PFSK-1 (cell line): ENCODE data around the gene DIP2C.

ENCODE experiments used
- POLR2AphosphoS5 ChIP-seq: IDR thresholded peaks from 2 replicates; pipeline ENCODE4 v1.6.1; 2012; ENCODE audit warnings: low read depth, mild to moderate bottlenecking, control low read depth, low read length, moderate library complexity
- TF ChIP-seq, protein P1 (sequence below), 2 experiments: IDR thresholded peaks; 2 replicates each; pipeline versions ENCODE4 v1.6.1 to v1.8.0; 2011 to 2012; ENCODE audit warnings: low read depth in 2 of 2, low read length in 2 of 2, control low read depth in 1 of 2, inconsistent platforms in 1 of 2, mild to moderate bottlenecking in 1 of 2, moderate library complexity in 1 of 2; ENCODE audit not compliant: insufficient read depth in 1 of 2

DNA sequence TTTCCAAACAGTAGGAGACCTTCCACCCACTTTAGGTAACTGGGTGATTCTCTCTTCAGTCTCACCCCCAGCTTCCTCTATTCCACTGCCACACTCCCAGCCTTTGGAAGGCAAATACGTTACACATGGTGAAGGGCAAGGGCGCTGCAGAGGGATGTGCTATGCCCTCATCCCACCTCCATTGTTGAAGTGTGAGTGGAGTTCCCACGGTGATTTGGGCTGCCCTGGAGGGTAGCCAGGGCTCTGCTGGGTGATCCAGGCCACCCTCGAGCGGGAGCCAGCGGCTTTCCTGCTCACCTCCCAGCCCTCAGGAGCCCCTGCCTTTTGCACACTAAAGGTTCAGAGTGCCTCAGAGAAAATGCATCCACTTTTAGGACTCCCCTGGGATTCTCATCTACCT is 373.1 kb downstream of the DIP2C start:
- no peak for TF ChIP-seq POLR2AphosphoS5
- TF ChIP-seq, protein P1, sequence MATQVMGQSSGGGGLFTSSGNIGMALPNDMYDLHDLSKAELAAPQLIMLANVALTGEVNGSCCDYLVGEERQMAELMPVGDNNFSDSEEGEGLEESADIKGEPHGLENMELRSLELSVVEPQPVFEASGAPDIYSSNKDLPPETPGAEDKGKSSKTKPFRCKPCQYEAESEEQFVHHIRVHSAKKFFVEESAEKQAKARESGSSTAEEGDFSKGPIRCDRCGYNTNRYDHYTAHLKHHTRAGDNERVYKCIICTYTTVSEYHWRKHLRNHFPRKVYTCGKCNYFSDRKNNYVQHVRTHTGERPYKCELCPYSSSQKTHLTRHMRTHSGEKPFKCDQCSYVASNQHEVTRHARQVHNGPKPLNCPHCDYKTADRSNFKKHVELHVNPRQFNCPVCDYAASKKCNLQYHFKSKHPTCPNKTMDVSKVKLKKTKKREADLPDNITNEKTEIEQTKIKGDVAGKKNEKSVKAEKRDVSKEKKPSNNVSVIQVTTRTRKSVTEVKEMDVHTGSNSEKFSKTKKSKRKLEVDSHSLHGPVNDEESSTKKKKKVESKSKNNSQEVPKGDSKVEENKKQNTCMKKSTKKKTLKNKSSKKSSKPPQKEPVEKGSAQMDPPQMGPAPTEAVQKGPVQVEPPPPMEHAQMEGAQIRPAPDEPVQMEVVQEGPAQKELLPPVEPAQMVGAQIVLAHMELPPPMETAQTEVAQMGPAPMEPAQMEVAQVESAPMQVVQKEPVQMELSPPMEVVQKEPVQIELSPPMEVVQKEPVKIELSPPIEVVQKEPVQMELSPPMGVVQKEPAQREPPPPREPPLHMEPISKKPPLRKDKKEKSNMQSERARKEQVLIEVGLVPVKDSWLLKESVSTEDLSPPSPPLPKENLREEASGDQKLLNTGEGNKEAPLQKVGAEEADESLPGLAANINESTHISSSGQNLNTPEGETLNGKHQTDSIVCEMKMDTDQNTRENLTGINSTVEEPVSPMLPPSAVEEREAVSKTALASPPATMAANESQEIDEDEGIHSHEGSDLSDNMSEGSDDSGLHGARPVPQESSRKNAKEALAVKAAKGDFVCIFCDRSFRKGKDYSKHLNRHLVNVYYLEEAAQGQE (IDR thresholded peaks at IDR 0.05; ENCODE audit: insufficient read depth in 1 of 2, low read depth in 2 of 2, low read length in 2 of 2) = no peak
